Measurements from ENCODE around the gene SLC29A1. TPM values are rescaled to one million over a fixed set of nuclear protein-coding genes. Genes with fewer than 3 reads are reported as not detected.

Gene SLC29A1
- total RNA-seq, 1 experiment from 2014 or later: 45.3 TPM

GRCh38 chr6:44224029-44224964 lies 902 bp downstream of the SLC29A1 start:
- H3K79me2 ChIP-seq (ENCODE audit: low read depth): peaks cover 17% of the 10 kb centered on the region
- intact Hi-C loops (cut with micrococcal nuclease; ENCODE audit: unreplicated experiment): loop anchor here (1.0 kb wide), 1 partner anchor 10 kb away; no protein-coding TSS in a partner anchor
- no peaks in the 10 kb centered on the region for H3K9me3 ChIP-seq (ENCODE audit: insufficient read depth, low read depth)
- POLR2A ChIA-PET (ENCODE audit: unreplicated experiment): interaction anchor here (0.7 kb wide), 1 partner anchor 208 kb away, joined by 6 read pairs; no protein-coding TSS in a partner anchor
- DNase-seq: no peak
- peak overlapping the region; percentile 87 for H3K4me2 ChIP-seq
- H3K4me3 ChIP-seq: peak overlapping the region; percentile 57
- H3K4me1 ChIP-seq (replicated peaks; ENCODE audit: insufficient read depth): peaks cover 21% of the 10 kb centered on the region
- peaks cover 3% of the 10 kb centered on the region; the same call in 1 of the 2 replicates for H4K20me1 ChIP-seq (ENCODE audit: insufficient read depth)
- no peak overlapping the region for H3K27ac ChIP-seq
- CTCF ChIA-PET: interaction anchor here (0.6 to 2.1 kb wide), 5 partner anchors 10 to 406 kb away, joined by 3 to 10 read pairs (median 4); no protein-coding TSS in a partner anchor
- no peak for TF ChIP-seq EZH2 (IDR thresholded peaks at IDR 0.05; ENCODE audit: low read depth)
- TF ChIP-seq CTCF (conservative IDR thresholded peaks at IDR 0.05): 0 out of 2 replicates have a peak, but pooled peaks have one; percentile 20
- peak overlapping the region; percentile 75 for H2AFZ ChIP-seq
- H3K9me2 ChIP-seq (ENCODE audit: insufficient read depth): no peaks in the 10 kb centered on the region
- BruUV-seq (replicated peaks): TSS peak; percentile 25
- no peaks in the 10 kb centered on the region for H3K27me3 ChIP-seq (ENCODE audit: insufficient read depth, low read depth)
- no peaks in the 10 kb centered on the region for H3K36me3 ChIP-seq (ENCODE audit: low read depth)
- peaks cover 19% of the 10 kb centered on the region; the same call in 1 of the 2 replicates for H3F3A ChIP-seq (ENCODE audit: insufficient read depth, low read depth)

DNA sequence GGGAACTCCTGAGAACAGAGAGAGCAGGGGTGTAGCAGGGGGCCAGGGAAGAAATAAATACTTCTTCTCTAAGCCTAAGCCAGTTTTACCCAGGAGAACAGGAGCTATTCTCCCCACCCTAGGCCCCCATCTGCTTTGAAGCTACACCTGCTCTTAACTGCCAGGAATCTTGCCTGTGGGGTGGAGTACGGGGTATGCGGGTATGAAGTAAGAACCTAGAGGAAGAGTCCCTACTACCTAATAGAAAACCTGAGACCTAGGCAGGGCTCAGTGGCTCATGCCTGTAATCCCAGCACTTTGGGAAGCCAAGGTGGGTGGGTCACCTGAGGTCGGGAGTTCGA lies 1.5 kb downstream of the SLC29A1 start:
- H3K4me1 ChIP-seq (replicated peaks; ENCODE audit: insufficient read depth): peaks cover 21% of the 10 kb centered on the region
- intact Hi-C loops (cut with micrococcal nuclease; ENCODE audit: unreplicated experiment): loop anchor here (1.0 kb wide), 1 partner anchor 9 kb away; no protein-coding TSS in a partner anchor
- ChIA-PET CTCF (interaction anchor here (0.9 to 2.1 kb wide), 2 partner anchors 10 to 11 kb away, joined by 3 to 6 read pairs; no protein-coding TSS in a partner anchor), POLR2A (ENCODE audit: unreplicated experiment) (no interaction called here)
- TF ChIP-seq CTCF (conservative IDR thresholded peaks at IDR 0.05) (no peak), EZH2 (IDR thresholded peaks at IDR 0.05; ENCODE audit: low read depth) (no peak)
- no peaks in the 10 kb centered on the region for H3K27me3 ChIP-seq (ENCODE audit: insufficient read depth, low read depth)
- H3K4me2 ChIP-seq: peak overlapping the region; percentile 87
- H3K9me2 ChIP-seq (ENCODE audit: insufficient read depth): no peaks in the 10 kb centered on the region
- no peaks in the 10 kb centered on the region for H3K36me3 ChIP-seq (ENCODE audit: low read depth)
- peaks cover 19% of the 10 kb centered on the region; the same call in 1 of the 2 replicates for H3F3A ChIP-seq (ENCODE audit: insufficient read depth, low read depth)
- H2AFZ ChIP-seq: no peak overlapping the region
- no peak overlapping the region for H3K27ac ChIP-seq
- H4K20me1 ChIP-seq (ENCODE audit: insufficient read depth): peaks cover 3% of the 10 kb centered on the region; the same call in 1 of the 2 replicates
- no peak for DNase-seq
- BruUV-seq (replicated peaks): no TSS peak
- no peak overlapping the region for H3K4me3 ChIP-seq
- no peaks in the 10 kb centered on the region for H3K9me3 ChIP-seq (ENCODE audit: insufficient read depth, low read depth)
- peaks cover 15% of the 10 kb centered on the region for H3K79me2 ChIP-seq (ENCODE audit: low read depth)

GRCh38 chr6:44225579-44226325 lies 2.4 kb downstream of the SLC29A1 start:
- H3K9me3 ChIP-seq (ENCODE audit: insufficient read depth, low read depth): no peaks in the 10 kb centered on the region
- intact Hi-C loops (cut with micrococcal nuclease; ENCODE audit: unreplicated experiment): no loop called here
- no peak overlapping the region for H3K27ac ChIP-seq
- peak in 1 of 2 experiments; percentile 28 for DNase-seq
- no peaks in the 10 kb centered on the region for H3K36me3 ChIP-seq (ENCODE audit: low read depth)
- peaks cover 21% of the 10 kb centered on the region for H3K4me1 ChIP-seq (replicated peaks; ENCODE audit: insufficient read depth)
- ChIA-PET POLR2A (ENCODE audit: unreplicated experiment) (no interaction called here), CTCF (no interaction called here)
- no peaks in the 10 kb centered on the region for H3K9me2 ChIP-seq (ENCODE audit: insufficient read depth)
- no peak overlapping the region for H3K4me3 ChIP-seq
- no peak overlapping the region for H2AFZ ChIP-seq
- peaks cover 15% of the 10 kb centered on the region; the same call in 1 of the 2 replicates for H3F3A ChIP-seq (ENCODE audit: insufficient read depth, low read depth)
- BruUV-seq (replicated peaks): no TSS peak
- H3K79me2 ChIP-seq (ENCODE audit: low read depth): peaks cover 13% of the 10 kb centered on the region
- peaks cover 3% of the 10 kb centered on the region; the same call in 1 of the 2 replicates for H4K20me1 ChIP-seq (ENCODE audit: insufficient read depth)
- TF ChIP-seq EZH2 (IDR thresholded peaks at IDR 0.05; ENCODE audit: low read depth): no peak
- no peaks in the 10 kb centered on the region for H3K27me3 ChIP-seq (ENCODE audit: insufficient read depth, low read depth)
- no peak overlapping the region for H3K4me2 ChIP-seq

Data from PC-9 (cell line).